HG03432 (cell line): ENCODE data around the gene EPB41L4A.

Experiments
- ATAC-seq: cut with Tn5 transposase; IDR thresholded peaks from one replicate; pipeline ENCODE4 v1.9.1; 2021; ENCODE audit warnings: mild to moderate bottlenecking, moderate library complexity; ENCODE audit not compliant: unreplicated experiment

The EPB41L4A gene

DNA sequence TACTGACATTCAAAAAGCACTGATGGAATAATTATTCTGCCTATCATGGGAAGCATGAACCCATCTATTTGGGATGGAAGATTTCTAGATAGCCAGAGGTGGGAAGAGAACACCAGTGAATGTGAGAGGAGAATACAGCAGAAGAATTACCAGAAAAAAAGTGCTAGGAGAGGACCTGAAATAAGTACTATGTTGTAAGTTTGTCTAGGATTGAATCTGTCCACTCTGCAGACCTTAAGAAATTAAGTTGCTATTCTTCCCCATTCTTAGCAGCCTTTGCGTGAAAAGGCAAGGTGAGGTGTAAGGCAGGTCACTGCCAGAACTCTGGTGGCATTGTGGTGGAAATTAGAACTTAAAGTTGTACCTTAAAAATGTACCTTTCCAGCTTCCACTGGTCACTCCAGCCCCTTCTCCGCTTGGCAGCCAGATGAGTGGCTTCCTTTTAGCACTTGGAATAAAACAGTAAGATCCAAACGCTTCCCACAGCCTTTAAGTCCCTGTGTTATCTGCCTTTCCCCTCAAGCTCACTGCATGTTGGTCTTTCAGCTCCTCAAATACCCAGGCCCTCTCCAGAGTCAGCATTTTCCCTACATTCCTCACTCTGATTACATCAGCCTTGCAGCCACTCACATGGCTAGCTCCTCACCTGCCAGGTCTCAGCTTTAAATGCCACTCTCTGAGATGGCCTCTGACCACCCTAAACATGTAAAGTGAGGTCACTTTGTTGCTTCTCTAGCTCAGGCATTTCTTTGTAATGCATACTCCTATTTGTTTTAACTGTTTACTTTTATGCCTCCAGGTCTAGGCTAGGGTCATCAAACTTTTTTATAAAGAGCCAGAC, 253.0 kb downstream of the EPB41L4A start:
- no peak for ATAC-seq

DNA sequence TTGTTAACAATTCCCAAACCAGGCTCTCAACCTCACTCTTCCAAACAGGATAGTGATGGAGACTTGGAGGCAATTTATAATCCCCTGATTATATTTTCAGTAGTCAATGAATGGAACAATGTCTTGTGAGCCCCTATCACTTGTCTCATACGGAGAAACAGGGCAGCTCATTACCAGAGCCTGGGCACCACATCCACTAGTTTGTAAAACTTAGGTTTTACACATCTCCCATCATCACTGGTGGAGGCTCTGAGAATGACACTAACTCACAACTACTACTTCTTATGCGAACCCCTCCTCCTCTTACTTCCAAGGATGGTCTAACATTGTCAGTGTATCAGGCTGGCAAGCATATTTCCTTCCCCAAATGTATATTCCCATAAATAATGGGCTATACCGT, 253.7 kb downstream of the EPB41L4A start:
- ATAC-seq, result no peak

DNA sequence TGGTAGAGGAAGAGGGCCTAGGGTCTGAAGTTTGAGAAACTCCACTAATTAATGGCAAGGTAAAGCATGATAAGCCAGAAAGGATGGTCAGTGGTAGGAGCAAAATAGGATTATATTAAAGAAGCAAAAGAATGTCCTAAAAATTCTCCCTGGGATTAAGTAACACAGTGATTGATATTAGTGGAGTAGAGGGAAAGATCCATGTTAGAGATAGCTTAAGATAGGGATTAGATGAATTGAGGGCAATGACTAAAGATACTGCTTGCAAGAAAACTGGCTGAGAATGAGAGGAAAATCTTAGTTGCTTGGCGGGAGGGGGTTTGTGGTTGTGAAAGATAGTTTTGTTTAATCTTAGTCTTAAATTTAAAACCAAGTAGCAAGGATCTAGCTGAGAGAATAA, 255.6 kb downstream of the EPB41L4A start:
- ATAC-seq, result no peak

DNA sequence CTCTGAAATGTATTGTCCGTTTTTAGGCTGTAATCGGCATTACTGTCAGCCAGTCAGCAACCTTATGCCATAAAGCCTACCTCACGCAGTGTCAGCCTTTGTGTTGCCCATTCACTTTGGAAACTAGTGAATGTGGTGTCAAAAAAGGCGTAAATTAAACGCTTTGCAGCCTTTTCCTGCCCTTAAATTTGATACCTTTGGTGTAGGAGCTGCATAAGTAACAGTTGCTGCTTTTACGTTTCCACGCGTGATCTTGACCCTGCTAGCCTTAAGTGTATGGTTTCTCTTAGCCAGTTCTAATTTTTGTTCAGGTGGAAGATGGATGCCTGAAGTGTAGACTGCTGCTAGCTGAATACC, 257.7 kb downstream of the EPB41L4A start:
- ATAC-seq, result no peak

DNA sequence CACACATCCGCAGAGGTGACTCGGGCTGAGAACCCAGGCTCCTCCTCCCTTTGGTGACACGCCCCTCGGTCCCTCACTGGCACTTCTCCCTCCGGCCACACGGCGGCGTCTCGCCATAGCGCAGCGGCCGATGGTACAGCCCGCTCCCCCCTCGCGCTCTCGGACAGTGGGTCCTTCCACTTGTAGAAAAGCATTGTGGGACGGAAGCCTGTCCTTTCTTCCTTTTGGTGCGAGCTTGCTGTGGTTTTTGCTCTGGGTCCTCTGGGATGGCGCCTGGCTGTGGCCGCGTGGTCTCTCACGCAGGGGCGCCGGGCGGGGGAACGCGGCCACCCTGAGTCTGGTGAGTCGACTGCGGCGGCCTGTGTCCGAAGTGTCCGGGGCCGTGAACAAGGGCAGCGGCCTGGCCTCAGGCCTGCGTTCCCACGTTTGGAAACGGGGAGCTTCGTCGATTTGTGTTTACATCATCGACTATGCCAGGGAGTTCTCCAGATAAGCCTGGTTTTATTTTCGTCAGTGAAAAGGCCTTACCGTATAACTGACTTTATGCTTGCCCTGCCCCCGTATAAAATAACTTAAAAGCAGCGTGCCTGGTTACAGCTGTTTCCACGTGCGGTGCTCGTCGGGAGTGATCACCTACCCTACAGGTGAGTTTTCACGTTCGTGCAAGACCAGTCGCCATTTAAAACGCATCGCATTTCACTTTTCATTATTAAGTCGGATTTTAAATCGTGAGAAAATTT, 258.3 kb downstream of the EPB41L4A start:
- ATAC-seq, result peak; percentile 97

DNA sequence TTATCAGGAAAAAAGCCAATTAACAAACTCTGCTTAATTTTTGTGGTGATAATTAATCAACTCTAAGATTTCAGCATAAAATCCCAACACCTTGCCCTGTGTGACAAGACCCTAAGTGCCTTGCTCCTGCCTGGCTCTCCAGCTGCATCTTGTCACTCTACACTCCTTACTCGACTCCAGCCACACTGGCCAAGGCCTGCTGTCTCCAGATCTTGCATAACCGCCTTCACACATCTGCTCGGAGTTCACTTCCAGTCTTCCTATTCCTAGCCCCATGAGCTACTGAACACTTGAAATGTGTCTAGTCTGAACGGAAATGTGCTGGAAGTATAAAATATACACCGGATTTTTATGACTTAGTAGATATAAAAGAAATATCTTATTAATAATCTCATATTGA, 259.6 kb downstream of the EPB41L4A start:
- no peak for ATAC-seq

DNA sequence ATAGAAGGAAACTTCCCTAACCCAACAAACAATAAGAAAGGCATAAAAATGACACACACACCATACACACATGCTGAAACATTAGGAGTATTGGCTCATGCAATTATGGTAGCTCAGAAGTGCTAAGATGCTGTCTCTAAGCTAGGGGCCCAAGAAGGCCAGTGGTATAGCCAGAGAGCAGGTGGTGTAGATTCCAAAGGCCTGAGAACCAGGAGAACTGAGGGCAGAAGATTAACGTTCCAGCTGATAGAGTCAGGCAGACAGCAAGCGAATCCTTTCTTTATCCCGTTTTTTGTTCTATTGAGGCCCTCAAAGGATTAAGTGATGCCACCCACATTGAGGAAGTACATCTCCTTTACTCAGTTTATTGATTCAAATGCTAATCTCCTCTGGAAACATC, 262.9 kb downstream of the EPB41L4A start:
- ATAC-seq, result no peak

DNA sequence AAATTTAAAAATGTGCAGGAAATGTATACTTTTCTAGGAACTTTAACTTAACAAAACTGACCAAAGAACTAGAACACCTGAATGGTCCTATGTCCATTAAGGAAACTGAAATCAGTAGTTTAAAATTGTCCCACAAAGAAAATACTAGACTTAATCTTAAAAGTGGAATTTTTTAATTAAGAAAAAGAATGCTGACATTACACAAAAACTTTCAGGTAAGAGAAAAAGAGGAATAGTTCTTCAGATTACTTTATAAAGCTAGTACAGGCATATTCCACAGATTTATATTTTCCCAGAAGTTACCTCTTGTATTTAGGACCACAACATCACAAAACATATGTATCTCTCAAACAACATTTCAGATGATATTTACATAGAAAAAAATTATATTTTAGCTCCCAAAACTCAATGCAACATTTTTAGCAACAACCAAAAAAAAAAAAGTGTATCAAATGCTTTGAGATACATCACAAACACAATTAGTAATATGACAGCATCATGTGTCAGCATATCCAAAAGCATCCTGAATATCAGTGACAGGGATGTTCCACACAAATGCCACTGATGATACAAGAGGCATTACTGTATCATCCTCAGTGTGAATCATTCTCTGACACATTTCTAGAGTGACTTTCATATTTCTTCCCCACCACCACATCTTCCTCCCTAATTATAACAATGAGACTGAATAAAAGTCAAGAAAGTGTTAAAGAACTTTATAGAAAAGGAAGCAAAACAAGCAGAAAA, 264.0 kb downstream of the EPB41L4A start:
- no peak for ATAC-seq

DNA sequence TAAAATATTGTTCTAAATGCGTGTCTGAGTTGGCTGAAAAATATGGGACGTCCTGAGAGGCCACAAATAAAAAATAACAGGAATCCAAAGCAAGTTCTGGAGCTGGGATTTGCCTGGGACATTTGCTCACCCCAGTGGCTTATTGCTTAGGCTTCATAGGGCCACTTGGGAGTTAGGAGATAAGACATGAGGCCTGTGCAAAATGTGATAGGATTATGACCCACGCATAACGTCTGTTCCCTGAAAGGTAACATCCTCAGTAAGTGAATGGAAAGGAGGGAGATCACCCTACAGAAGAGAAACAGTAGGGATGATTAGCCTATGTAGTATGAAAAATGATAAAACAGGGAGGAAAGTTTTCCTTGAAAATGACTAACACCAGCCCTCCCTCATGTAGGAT, 269.4 kb downstream of the EPB41L4A start:
- ATAC-seq, result no peak

DNA sequence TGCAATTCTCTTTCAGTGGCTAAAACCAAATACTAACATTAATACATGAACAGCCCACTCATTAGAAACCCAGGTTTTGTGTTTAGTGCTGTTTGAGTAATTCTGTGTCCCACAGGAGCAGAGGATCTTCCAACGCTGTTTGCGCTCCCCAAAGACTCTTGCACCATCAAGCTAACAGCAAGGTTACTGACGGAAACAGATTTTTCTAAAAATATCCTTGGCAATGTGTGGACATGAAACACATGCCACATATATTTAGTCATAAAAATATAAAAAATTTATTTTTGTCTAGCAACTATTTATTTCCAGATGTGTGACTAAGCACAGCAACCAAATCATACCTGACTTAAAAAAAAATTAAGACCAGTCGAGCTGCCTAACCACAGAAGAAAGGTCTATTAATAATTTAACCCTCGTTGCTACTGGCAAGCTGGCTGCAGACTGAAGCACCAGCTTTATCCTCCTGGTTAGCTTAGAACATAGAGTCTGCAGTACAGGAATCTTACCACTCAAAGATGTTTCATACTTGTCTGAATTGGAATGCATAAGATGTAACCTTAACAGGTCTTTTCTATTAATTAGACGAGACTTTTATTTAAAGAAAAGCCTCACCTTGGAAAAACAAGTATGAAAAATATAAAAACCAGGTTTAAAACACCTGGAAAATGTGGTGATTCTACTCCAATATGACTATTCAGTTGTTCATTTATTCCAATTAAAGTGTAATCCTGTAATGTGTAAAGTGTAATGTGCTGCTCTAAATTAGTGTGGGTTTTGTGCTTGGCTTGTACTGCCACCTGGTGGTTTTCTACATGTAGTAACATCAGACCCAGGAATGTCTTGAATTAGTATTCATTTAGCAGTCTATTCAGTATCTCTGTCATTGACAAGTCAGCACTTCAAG, 272.5 kb downstream of the EPB41L4A start:
- peak; percentile 77 for ATAC-seq

DNA sequence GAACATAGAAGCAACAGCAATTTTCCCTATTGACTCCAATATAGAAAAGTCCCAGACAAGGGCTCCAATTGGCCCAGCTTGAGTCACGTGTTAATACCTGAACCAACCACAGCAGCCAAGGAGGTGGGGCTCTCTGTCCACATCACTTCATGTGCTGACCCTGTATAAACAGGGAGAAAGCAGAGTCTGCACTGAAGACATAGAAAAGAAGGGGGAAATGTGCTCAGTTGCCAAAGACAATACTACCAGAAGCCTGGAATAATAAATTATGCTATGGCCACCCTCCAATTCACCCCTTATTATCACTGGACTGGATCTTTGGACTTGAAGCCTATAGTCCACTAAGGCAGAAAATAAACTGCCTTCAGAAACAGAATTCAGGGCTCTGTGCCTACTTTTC, 275.4 kb downstream of the EPB41L4A start:
- ATAC-seq, result no peak

DNA sequence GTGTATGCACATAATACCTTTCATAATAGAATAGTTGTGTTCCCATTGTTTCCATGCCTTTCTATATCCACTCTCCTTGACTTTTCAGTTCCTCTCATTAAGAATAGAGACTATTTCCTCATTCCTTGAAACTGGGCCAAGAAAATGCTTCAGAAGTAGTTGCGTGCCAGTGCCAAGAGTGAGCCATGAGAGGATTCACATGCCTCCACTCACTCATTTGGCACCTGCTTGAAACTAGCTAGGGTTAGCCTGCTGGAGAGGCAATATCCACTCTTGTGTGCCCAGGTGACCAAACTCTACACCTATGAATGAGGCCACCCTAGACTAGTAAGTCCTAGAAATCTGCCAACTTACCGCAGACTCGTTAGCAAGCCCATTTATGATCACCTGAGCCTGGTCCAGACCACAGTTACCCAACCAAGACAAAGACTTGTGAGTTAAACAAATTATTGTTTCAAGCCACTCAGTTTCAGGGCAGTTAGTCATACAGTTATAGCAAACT, 276.3 kb downstream of the EPB41L4A start:
- ATAC-seq, result peak; percentile 31

DNA sequence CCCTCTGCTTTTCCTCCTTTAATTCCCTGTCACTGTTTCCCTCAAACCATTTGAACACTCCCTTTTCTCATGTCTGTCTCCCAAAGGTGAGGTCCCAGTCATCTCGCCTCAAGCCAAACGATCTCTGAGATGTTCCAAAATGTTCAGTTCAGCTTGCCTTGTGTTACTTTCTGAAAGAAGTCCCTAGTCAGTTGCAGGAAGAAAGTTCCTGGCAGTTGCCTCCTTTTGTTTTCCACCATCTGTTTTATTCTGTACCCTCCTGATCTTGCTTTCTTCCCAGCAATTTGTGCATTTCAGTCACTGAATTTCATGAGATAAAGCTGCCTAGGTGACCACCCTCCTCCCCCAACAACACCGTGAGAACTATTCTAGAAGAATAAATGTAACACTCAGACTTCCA, 277.5 kb downstream of the EPB41L4A start:
- no peak for ATAC-seq

DNA sequence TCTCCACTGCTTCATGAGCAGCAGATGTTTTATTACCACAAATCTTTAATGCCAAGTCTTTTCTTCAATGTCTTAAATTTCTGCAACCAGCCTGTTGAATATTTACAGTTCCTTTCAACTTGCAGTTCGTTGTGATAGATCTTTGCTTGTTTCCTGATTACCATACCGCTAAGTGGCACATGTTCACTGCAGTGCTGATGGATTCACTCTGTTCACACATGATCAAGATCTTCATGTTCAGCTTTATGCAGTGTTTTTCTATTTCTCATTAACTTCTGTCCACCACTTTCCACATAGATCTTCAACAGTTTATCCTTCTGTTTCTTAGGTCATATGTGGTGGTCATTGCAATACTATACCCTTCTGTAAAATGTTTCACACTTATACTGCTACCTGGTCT, 280.6 kb downstream of the EPB41L4A start:
- ATAC-seq, result no peak

DNA sequence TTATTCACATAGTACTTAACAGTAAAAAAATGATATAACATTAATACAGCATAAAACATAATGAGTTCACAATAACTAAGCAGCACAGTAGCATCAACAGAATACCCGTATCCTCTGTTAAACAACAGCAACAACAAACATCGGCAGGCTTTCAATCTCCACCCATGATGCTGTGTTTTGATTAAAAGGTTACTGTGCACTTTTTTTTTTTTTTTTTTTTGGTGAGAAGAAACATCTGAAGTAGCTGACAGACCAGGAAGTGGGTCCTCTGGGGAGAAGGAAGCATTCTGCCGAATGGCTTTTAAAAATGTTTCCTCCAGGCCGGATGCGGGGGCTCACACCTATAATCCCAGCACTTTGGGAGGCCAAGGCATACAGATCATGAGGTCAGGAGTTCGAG, 282.3 kb downstream of the EPB41L4A start:
- ATAC-seq, result no peak

DNA sequence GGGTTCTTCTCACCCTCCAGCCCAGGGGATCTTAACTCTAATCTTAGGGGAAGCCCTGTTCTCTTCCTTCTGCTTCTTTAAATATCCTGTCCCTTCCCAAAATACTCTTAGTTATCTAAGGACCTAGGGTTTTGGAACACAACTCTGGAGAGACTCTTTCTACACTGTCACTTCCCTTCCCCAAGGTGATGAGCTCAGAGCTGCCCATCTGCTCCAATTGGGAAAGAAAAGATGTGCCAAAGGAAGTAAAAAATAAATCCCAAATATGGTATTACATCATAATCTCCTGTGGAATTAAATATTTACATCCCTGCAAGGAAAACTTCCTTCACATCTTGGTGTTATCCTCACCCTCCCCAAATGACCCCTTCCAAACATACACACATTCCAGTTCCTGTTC, 291.2 kb downstream of the EPB41L4A start:
- no peak for ATAC-seq

DNA sequence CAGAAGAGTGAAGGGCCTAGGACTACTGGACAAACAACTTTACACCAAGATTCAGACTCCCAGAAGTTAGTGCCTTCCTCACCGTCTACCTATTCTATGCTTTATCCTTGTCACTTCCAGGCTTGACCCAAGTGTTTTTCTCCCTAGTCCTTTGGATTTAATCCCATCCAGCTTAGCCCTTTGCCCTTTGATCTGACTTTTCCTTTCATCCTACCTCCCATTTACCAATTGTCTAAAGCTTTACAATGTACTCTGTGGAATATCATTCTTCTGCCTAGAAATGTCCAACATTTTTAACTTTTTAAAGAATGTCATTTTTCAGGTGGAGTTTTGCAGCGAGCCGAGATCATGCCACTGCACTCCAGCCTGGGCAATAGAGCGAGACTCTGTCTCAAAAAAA, 292.1 kb downstream of the EPB41L4A start:
- no peak for ATAC-seq

DNA sequence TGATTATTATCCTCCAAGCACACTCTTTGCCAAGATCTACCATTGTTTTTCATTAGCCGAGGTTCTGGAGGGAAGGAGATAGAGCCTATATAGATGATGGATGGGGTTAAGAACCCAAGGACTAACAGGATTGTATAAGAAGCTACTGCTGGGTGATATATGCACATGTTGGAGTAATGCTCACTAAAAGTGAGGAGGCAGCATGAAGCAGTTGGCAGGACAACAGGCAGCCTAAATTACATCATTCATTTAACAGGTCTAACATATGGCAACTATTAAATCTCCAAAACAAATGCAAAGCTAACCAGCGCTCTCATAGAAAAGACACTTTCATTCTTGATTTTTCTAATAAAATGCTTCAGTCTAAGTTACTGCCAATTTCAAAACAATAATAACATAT, 293.2 kb downstream of the EPB41L4A start:
- ATAC-seq, result no peak

DNA sequence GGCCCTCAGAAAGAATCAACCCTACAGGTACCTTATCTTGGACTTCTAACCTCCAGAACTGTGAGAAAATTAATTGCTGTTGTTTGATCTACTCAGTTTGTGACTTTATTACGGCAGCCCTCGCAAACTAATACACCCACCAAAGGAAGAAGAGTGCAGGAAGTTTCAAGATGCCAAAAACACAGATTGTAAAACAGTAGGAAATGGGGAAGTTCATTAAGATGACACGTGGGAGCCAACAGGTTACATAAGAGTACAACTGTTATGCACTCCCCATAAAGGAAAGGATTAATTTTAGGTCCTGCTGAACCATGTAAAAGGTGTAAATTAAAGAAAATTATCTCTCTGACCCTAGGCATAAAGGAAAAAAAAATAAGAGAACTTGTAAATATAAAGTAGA, 294.3 kb downstream of the EPB41L4A start:
- no peak for ATAC-seq

DNA sequence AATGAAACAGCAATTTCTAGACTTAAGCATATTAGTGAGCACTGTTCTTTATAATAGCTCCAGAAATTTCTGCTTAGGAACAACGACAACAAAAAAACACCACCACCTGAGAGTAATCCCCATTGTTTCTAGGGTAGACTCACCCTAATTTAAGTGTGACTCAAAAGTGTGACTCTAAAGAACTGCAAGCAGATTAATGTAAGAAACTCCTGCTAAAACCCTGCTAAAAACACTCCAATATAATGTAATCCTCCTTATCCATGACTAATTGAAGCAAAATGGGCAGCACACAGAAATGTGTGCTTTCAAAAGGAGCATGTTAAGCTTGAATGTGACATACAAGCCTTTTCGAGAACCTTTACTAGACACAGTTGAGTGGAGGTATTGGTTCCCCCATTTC, 296.0 kb downstream of the EPB41L4A start:
- ATAC-seq, result no peak

DNA sequence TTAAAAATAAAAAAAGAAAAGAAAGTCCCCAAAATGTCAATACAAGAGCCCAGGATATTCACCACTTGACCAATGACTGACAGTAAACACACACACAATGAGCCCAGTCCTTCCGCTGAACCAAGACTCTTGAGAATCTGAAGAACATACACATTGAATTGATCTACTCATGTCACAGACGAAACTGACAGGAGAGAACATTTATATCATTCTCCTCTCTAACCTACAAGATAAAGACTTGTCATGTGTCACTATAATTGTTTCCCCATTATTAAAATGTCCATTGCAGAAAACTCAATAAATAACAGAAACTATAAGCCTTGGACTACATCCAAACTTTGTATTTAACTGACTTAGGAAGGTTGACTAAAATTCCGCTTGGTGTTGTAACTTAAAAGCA, 296.7 kb downstream of the EPB41L4A start:
- ATAC-seq, result no peak
